PC-9 (cell line): ENCODE results near the gene NTM.

ENCODE experiments used
- CTCF ChIP-seq: fragments of 200-600 bp; sonication (generic); conservative IDR thresholded peaks from 2 replicates; pipeline ENCODE4 v1.6.1; 2017; ENCODE audit warnings: mixed run types, antibody characterized with exemption, mild to moderate bottlenecking, moderate library complexity
- EZH2 ChIP-seq: fragments of 200-600 bp; sonication (generic); IDR thresholded peaks from 2 replicates; pipeline ENCODE4 v1.8.0; 2017; ENCODE audit warnings: antibody characterized with exemption, low read depth

- TF ChIP-seq CTCF (no peak), EZH2 (no peak)
Observed at GRCh38 chr11:131331546-131331945, 38.9 kb upstream of the NTM start.
